ENCODE results near the gene GREB1L.

DNA sequence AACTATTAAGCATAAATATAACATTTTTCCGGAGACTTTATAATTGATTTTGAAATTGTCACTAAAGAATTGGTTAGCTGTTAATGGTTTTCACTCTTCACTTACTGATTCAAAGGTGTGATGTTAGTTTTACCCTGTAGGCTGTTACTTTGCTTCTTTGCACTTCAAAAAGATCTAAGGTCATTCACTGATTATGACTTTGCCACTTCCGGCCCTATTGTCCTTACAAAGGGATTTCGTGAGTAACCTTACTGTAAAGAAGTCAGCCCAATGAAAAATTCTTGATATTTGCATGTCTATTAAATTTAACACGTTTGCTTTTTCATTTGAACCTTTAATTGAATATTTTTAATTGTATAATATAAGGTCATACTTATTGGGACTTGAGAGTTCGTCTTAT is 61.4 kb downstream of the GREB1L start:
- TF ChIP-seq, protein P1, sequence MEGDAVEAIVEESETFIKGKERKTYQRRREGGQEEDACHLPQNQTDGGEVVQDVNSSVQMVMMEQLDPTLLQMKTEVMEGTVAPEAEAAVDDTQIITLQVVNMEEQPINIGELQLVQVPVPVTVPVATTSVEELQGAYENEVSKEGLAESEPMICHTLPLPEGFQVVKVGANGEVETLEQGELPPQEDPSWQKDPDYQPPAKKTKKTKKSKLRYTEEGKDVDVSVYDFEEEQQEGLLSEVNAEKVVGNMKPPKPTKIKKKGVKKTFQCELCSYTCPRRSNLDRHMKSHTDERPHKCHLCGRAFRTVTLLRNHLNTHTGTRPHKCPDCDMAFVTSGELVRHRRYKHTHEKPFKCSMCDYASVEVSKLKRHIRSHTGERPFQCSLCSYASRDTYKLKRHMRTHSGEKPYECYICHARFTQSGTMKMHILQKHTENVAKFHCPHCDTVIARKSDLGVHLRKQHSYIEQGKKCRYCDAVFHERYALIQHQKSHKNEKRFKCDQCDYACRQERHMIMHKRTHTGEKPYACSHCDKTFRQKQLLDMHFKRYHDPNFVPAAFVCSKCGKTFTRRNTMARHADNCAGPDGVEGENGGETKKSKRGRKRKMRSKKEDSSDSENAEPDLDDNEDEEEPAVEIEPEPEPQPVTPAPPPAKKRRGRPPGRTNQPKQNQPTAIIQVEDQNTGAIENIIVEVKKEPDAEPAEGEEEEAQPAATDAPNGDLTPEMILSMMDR (IDR thresholded peaks at IDR 0.05): no peak
- TF ChIP-seq POLR2A (IDR thresholded peaks at IDR 0.05): no peak
